K562 (cell line): ENCODE results near the gene GZMM. TPM values are rescaled to one million over a fixed set of nuclear protein-coding genes. Genes with fewer than 3 reads are reported as not detected.

Source experiments
- ATAC-seq: fragments of 200-7000 bp; cut with Tn5 transposase; 3 replicates; pipeline ENCODE4 v1.9.1; 2020; ENCODE audit warnings: moderate library complexity
- BruUV-seq: library from RNA; stranded (reverse); fragments of 400-500 nt; replicated peaks from 2 replicates; lab custom pipeline; 2021; lab: Mats Ljungman, UMichigan
- CTCF ChIA-PET: fragments of 300-600 bp; formaldehyde crosslinking; extraction: SDS; loops from one replicate; lab custom pipeline; 2021; ENCODE audit warnings: low intra/inter-chr PET ratio; lab: Yijun Ruan, JAX
- POLR2A ChIA-PET: fragments of 300-600, 350-650 bp; sonication (Branson Sonifier 250); formaldehyde crosslinking; extraction: SDS; loops from one replicate; lab custom pipeline; 2021; ENCODE audit warnings: antibody characterized with exemption, inconsistent platforms; lab: Yijun Ruan, JAX
- DNase-seq, 4 experiments: peaks; one replicate each; pipeline versions ENCODE4 v3.0.0 to v3.0.0-alpha.2; 2011 to 2018; ENCODE audit warnings: low spot score in 3 of 4, mixed read lengths in 3 of 4; ENCODE audit errors: extremely low read depth in 1 of 4
- FAIRE-seq: peaks from 2 replicates; lab custom pipeline; 2011; peaks lifted over from hg19 to GRCh38; lab: Jason Lieb, UNC
- H2AFZ ChIP-seq: 2 replicates; pipeline ENCODE4 v1.6.0; 2011; ENCODE audit warnings: low read depth, low read length, control low read depth, inconsistent platforms
- H3K27ac ChIP-seq: fragments of 200-600 bp; 3 replicates; pipeline ENCODE4 v1.8.0; 2011; ENCODE audit warnings: low read depth, mild to moderate bottlenecking, control low read depth, inconsistent platforms, low read length, moderate library complexity, mixed read lengths; ENCODE audit errors: extremely low read depth
- H3K27me3 ChIP-seq, 2 experiments: fragments of 300-600 bp in 1 of 2; 2 replicates in 1 of 2; 3 replicates in 1 of 2; pipeline versions ENCODE4 v1.6.0 to v1.8.0; 2011; ENCODE audit warnings: inconsistent platforms in 2 of 2, low read length in 2 of 2, mild to moderate bottlenecking in 1 of 2, mixed read lengths in 1 of 2, moderate library complexity in 1 of 2; ENCODE audit not compliant: control insufficient read depth in 2 of 2, insufficient read depth in 2 of 2
- H3K36me3 ChIP-seq: fragments of 300-600 bp; 3 replicates; pipeline ENCODE4 v1.8.0; 2011; ENCODE audit warnings: mild to moderate bottlenecking, low read length, inconsistent platforms; ENCODE audit not compliant: control insufficient read depth, insufficient read depth
- H3K4me1 ChIP-seq, 2 experiments: fragments of 200-600 bp in 1 of 2; replicated peaks in 1 of 2; 2 replicates in 1 of 2; 3 replicates in 1 of 2; pipeline versions ENCODE4 v1.5.1 to v1.8.0; 2011; ENCODE audit warnings: inconsistent platforms in 2 of 2, low read length in 2 of 2, mild to moderate bottlenecking in 1 of 2, mixed read lengths in 1 of 2, moderate library complexity in 1 of 2; ENCODE audit not compliant: control insufficient read depth in 2 of 2, insufficient read depth in 2 of 2
- H3K4me2 ChIP-seq: 2 replicates; pipeline ENCODE4 v1.6.1; 2011; ENCODE audit warnings: low read length, control low read depth, inconsistent platforms, mixed read lengths; ENCODE audit not compliant: insufficient read depth
- H3K4me3 ChIP-seq: fragments of 200-600 bp; sonication (generic), shearing (Covaris generic); 2 replicates; pipeline ENCODE4 v1.5.1; 2016; ENCODE audit warnings: control low read depth, inconsistent platforms
- H3K79me2 ChIP-seq: fragments of 200-600 bp; 3 replicates; pipeline ENCODE4 v1.8.0; 2011; ENCODE audit warnings: low read length, inconsistent platforms; ENCODE audit not compliant: control insufficient read depth, insufficient read depth
- H3K9ac ChIP-seq, 2 experiments: 2 replicates each; pipeline versions ENCODE4 v1.6.0 to v1.6.1; 2011; ENCODE audit warnings: low read depth in 2 of 2, low read length in 2 of 2, control low read depth in 1 of 2, inconsistent platforms in 1 of 2, mild to moderate bottlenecking in 1 of 2, mixed read lengths in 1 of 2; ENCODE audit not compliant: insufficient read depth in 1 of 2
- H3K9me1 ChIP-seq: one replicate; pipeline ENCODE4 v1.6.0; 2011; ENCODE audit warnings: inconsistent platforms, mild to moderate bottlenecking, low read length, moderate library complexity; ENCODE audit not compliant: control insufficient read depth, insufficient read depth
- H3K9me3 ChIP-seq: replicated peaks from 2 replicates; pipeline ENCODE4 v1.5.1; 2011; ENCODE audit warnings: low read depth, low read length, inconsistent platforms; ENCODE audit not compliant: control insufficient read depth, insufficient read depth
- H4K20me1 ChIP-seq: replicated peaks from 2 replicates; pipeline ENCODE4 v1.6.1; 2011; ENCODE audit warnings: low read length, inconsistent platforms, mixed read lengths; ENCODE audit not compliant: control insufficient read depth, insufficient read depth
- ARNT ChIP-seq, 2 experiments: fragments of 450-650 bp; IDR thresholded peaks; 2 replicates each; pipeline ENCODE4 v1.6.1; 2016; ENCODE audit warnings: mild to moderate bottlenecking in 1 of 2
- ATF4 ChIP-seq: fragments of 450-650 bp; formaldehyde crosslinking; IDR thresholded peaks from 2 replicates; pipeline ENCODE4 v1.4.0; 2022; ENCODE audit warnings: mild to moderate bottlenecking, moderate library complexity
- BHLHE40 ChIP-seq: IDR thresholded peaks from 2 replicates; pipeline ENCODE4 v1.6.1; 2011; ENCODE audit warnings: low read length, improper control_type of control experiment
- EP300 ChIP-seq: IDR thresholded peaks from 2 replicates; pipeline ENCODE4 v1.6.1; 2012; ENCODE audit warnings: low read length, improper control_type of control experiment
- EP400 ChIP-seq: fragments of 450-650 bp; IDR thresholded peaks from 2 replicates; pipeline ENCODE4 v1.6.1; 2017; ENCODE audit warnings: antibody characterized with exemption, mild to moderate bottlenecking, moderate library complexity
- FOXA3 ChIP-seq, 2 experiments: fragments of 450-650 bp in 1 of 2; sonication (generic) in 1 of 2; formaldehyde crosslinking; IDR thresholded peaks in 1 of 2; conservative IDR thresholded peaks in 1 of 2; 2 replicates each; pipeline versions ENCODE4 v1.4.0 to v1.8.0; 2020 to 2022; ENCODE audit warnings: mild to moderate bottlenecking in 2 of 2, missing genetic modification reagents in 1 of 2
- NCOA4 ChIP-seq: fragments of 450-650 bp; IDR thresholded peaks from 2 replicates; pipeline ENCODE4 v1.6.1; 2018; ENCODE audit warnings: mild to moderate bottlenecking; ENCODE audit not compliant: partially characterized antibody
- NFIX ChIP-seq: fragments of 250-450 bp; sonication (Bioruptor Pico); IDR thresholded peaks from 2 replicates; pipeline ENCODE4 v1.4.0; 2020; ENCODE audit warnings: low read depth, mild to moderate bottlenecking, moderate library complexity
- RCOR1 ChIP-seq, 2 experiments: IDR thresholded peaks; 2 replicates each; pipeline ENCODE4 v1.6.1; 2012; ENCODE audit warnings: low read depth in 2 of 2, low read length in 2 of 2, borderline replicate concordance in 1 of 2, improper control_type of control experiment in 1 of 2
- SMARCC2 ChIP-seq: fragments of 450-650 bp; IDR thresholded peaks from 2 replicates; pipeline ENCODE4 v1.6.1; 2017; ENCODE audit warnings: antibody characterized with exemption, moderate library complexity, mild to moderate bottlenecking, low read depth
- ZNF655 ChIP-seq: fragments of 250-450 bp; sonication (Bioruptor Pico); IDR thresholded peaks from 2 replicates; pipeline ENCODE4 v1.5.0; 2021
- WGBS: fragments of 100-300 bp; shearing (Covaris generic); methylation state at CpG from one replicate; pipeline ENCODE4 v1.1.6; 2016; ENCODE audit warnings: low coverage, mixed read lengths; ENCODE audit not compliant: insufficient coverage; ENCODE audit errors: missing lambda C conversion rate; 5-methylcytosine and 5-hydroxymethylcytosine counted together
- in situ Hi-C: fragments of 300-500 bp; cut with MboI; formaldehyde crosslinking; loops from 4 replicates; pipeline ENCODE4 v1.15.0; 2018; ENCODE audit warnings: inconsistent platforms, mixed read lengths
- intact Hi-C: fragments of 100-400 bp; cut with micrococcal nuclease; formaldehyde crosslinking; loops from 2 replicates; pipeline ENCODE4 v1.14.2; 2022
- polyA plus RNA-seq, 8 experiments: library from polyadenylated mRNA; depleted of rRNA in 4 of 8; stranded (reverse) in 5 of 8; unstranded in 3 of 8; fragments of >200 nt; fragmentation: Nextera tagmentation in 2 of 8; fragmentation: Illumina TruSeq in 1 of 8; extraction: Ambion mirVana in 2 of 8; extraction: Trizol in 1 of 8; gene quantifications; 2 replicates each; pipeline versions ENCODE4 v1.2.1 to v1.2.3, GENCODE V29; 2011 to 2014; ENCODE audit warnings: inconsistent platforms in 1 of 8, missing spikeins in 1 of 8
- total RNA-seq, 7 experiments: library from RNA; depleted of rRNA in 6 of 7; stranded (reverse); fragments of >200 nt in 6 of 7; fragmentation: Illumina TruSeq in 2 of 7; extraction: Trizol in 2 of 7; gene quantifications; 2 replicates each; pipeline versions ENCODE4 v1.2.1 to v1.2.3, GENCODE V29; 2011 to 2021; ENCODE audit warnings: low replicate concordance in 1 of 7
- TF ChIP-seq, protein P1 (sequence below): fragments of 450-650 bp; formaldehyde crosslinking; IDR thresholded peaks from 2 replicates; pipeline ENCODE4 v1.4.0; 2020; ENCODE audit warnings: mild to moderate bottlenecking, moderate library complexity
- TF ChIP-seq, protein P2 (sequence below), 2 experiments: fragments of 450-650 bp; conservative IDR thresholded peaks; 2 replicates each; pipeline ENCODE4 v1.6.1; 2017; ENCODE audit warnings: mild to moderate bottlenecking in 2 of 2, moderate library complexity in 2 of 2

GZMM gene
- total and polyA plus RNA-seq, 9 of the 15 experiments (the other 6 are each of a cell fraction or from before 2014, with no cell fraction given) = 0.08 to 2.6 (median 0.70) TPM; not detected in 2

DNA sequence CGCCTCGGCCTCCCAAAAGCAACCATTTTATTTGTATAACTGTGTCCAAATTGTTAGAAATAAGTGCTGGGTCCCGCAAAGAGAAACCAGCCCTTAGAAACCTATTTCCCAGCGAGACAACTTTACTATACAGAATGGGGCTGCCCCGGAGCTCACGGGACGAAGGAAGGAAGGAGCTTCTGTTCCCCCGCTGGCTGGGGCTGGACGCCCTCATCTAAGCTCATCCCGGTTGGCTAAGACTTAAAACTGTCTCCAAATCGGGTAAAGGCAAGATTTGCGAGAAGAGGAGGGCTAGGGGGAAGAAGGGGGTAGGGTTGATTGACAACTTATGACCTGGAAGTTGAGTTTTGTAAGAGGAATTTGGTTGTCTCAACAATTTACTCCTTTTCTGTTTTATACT lies 16.3 kb downstream of the GZMM start:
- CTCF ChIA-PET = no interaction called here
- BruUV-seq = no TSS peak
- in situ Hi-C loops = no loop called here

More for the DNA sequence above, 16.3 kb downstream of the GZMM start:
- Histone ChIP-seq H3K4me2 (no peak overlapping the region), H3K27me3 (no peaks in the 10 kb centered on the region), H3K36me3 (no peaks in the 10 kb centered on the region), H3K9me3 (no peaks in the 10 kb centered on the region; the same call in 1 of the 2 replicates), H4K20me1 (no peaks in the 10 kb centered on the region), H3K27ac (no peak overlapping the region), H3K9ac (no peak overlapping the region), H3K9me1 (no peaks in the 10 kb centered on the region), H3K4me3 (no peak overlapping the region), H2AFZ (no peak overlapping the region), H3K79me2 (no peaks in the 10 kb centered on the region), H3K4me1 (peaks cover 14 to 39% of the 10 kb centered on the region in 2 experiments; a peak in 4 of 5 replicates)
- TF ChIP-seq FOXA3 (CRISPR knock-in tag; conservative IDR thresholded peaks at IDR 0.05 in 1 of 2, IDR thresholded peaks at IDR 0.05 in 1 of 2) (no peak), NCOA4 (no peak), ZNF655 (CRISPR knock-in tag) (no peak), NFIX (CRISPR knock-in tag) (no peak), ARNT (IDR thresholded peaks at IDR 0.05) (no peak), RCOR1 (IDR thresholded peaks at IDR 0.05; ENCODE audit: borderline replicate concordance in 1 of 2, low read depth in 2 of 2, low read length in 2 of 2) (no peak), SMARCC2 (no peak), ATF4 (CRISPR knock-in tag) (no peak), EP400 (no peak), BHLHE40 (no peak), EP300 (no peak)
- TF ChIP-seq, protein P1, sequence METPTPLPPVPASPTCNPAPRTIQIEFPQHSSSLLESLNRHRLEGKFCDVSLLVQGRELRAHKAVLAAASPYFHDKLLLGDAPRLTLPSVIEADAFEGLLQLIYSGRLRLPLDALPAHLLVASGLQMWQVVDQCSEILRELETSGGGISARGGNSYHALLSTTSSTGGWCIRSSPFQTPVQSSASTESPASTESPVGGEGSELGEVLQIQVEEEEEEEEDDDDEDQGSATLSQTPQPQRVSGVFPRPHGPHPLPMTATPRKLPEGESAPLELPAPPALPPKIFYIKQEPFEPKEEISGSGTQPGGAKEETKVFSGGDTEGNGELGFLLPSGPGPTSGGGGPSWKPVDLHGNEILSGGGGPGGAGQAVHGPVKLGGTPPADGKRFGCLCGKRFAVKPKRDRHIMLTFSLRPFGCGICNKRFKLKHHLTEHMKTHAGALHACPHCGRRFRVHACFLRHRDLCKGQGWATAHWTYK = no peak
- TF ChIP-seq, protein P2, sequence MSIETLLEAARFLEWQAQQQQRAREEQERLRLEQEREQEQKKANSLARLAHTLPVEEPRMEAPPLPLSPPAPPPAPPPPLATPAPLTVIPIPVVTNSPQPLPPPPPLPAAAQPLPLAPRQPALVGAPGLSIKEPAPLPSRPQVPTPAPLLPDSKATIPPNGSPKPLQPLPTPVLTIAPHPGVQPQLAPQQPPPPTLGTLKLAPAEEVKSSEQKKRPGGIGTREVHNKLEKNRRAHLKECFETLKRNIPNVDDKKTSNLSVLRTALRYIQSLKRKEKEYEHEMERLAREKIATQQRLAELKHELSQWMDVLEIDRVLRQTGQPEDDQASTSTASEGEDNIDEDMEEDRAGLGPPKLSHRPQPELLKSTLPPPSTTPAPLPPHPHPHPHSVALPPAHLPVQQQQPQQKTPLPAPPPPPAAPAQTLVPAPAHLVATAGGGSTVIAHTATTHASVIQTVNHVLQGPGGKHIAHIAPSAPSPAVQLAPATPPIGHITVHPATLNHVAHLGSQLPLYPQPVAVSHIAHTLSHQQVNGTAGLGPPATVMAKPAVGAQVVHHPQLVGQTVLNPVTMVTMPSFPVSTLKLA (conservative IDR thresholded peaks at IDR 0.05) = no peak
- ATAC-seq (no peak), FAIRE-seq (no peak), DNase-seq (no peak)
- WGBS = 74% methylated on average over 7 of the region's 12 CpGs
- POLR2A ChIA-PET = no interaction called here
- intact Hi-C loops = no loop called here
